Endothelial cell of umbilical vein (primary cell): ENCODE data around the gene ZYX. TPM values are rescaled to one million over a fixed set of nuclear protein-coding genes. Genes with fewer than 3 reads are reported as not detected.

Experiments
- BruUV-seq: library from RNA; stranded (reverse); fragments of 400-500 nt; replicated peaks from 2 replicates; lab custom pipeline; 2021; lab: Mats Ljungman, UMichigan
- CTCF ChIA-PET: fragments of 300-600, 350-600 bp; sonication (Branson Sonifier 250); formaldehyde crosslinking; loops from one replicate; lab custom pipeline; 2021; ENCODE audit warnings: antibody characterized with exemption, inconsistent platforms; lab: Charles Lee
- POLR2A ChIA-PET: fragments of 300-600, 350-600 bp; sonication (Branson Sonifier 250); formaldehyde crosslinking; loops from one replicate; lab custom pipeline; 2021; ENCODE audit warnings: antibody characterized with exemption, inconsistent platforms; lab: Charles Lee
- DNase-seq: peaks from one replicate; pipeline ENCODE4 v3.0.0-alpha.2; 2011; ENCODE audit warnings: low read depth, low spot score
- FAIRE-seq: peaks from 2 replicates; lab custom pipeline; 2011; peaks lifted over from hg19 to GRCh38; lab: Jason Lieb, UNC
- H2AFZ ChIP-seq: 2 replicates; pipeline ENCODE4 v1.6.0; 2012; ENCODE audit warnings: low read depth, low read length, control low read depth, inconsistent platforms
- H3K27ac ChIP-seq: 2 replicates; pipeline ENCODE4 v1.5.1; 2011; ENCODE audit warnings: low read depth, mild to moderate bottlenecking, control low read depth, low read length, moderate library complexity; ENCODE audit not compliant: insufficient read depth
- H3K27me3 ChIP-seq, 2 experiments: 2 replicates each; pipeline versions ENCODE4 v1.6.0 to v1.6.1; 2011; ENCODE audit warnings: low read length in 2 of 2, mixed read lengths in 1 of 2; ENCODE audit not compliant: control insufficient read depth in 2 of 2, insufficient read depth in 2 of 2
- H3K36me3 ChIP-seq, 2 experiments: 2 replicates in 1 of 2; 3 replicates in 1 of 2; pipeline ENCODE4 v1.5.1; 2011; ENCODE audit warnings: low read length in 2 of 2, mild to moderate bottlenecking in 1 of 2, moderate library complexity in 1 of 2; ENCODE audit not compliant: control insufficient read depth in 2 of 2, insufficient read depth in 2 of 2; ENCODE audit errors: extremely low read depth in 1 of 2
- H3K4me1 ChIP-seq: 3 replicates; pipeline ENCODE4 v1.5.1; 2011; ENCODE audit warnings: mild to moderate bottlenecking, low read length; ENCODE audit not compliant: control insufficient read depth, insufficient read depth; ENCODE audit errors: extremely low read depth
- H3K4me2 ChIP-seq: 2 replicates; pipeline ENCODE4 v1.6.1; 2011; ENCODE audit warnings: low read length, control low read depth, mixed read lengths; ENCODE audit not compliant: insufficient read depth
- H3K4me3 ChIP-seq, 3 experiments: fragments of 200-600 bp in 1 of 3; sonication (generic), shearing (Covaris generic) in 1 of 3; replicated peaks in 1 of 3; 2 replicates each; pipeline ENCODE4 v1.5.1; 2011 to 2016; ENCODE audit warnings: control low read depth in 3 of 3, low read length in 3 of 3, mild to moderate bottlenecking in 2 of 3, inconsistent platforms in 1 of 3, low read depth in 1 of 3, moderate library complexity in 1 of 3; ENCODE audit not compliant: insufficient read depth in 1 of 3
- H3K79me2 ChIP-seq: 2 replicates; pipeline ENCODE4 v1.6.0; 2012; ENCODE audit warnings: low read length, inconsistent platforms; ENCODE audit not compliant: control insufficient read depth, insufficient read depth
- H3K9ac ChIP-seq: replicated peaks from 2 replicates; pipeline ENCODE3; 2011; ENCODE audit warnings: low read length, control low read depth; ENCODE audit not compliant: insufficient read depth; ENCODE audit errors: extremely low read depth
- H3K9me1 ChIP-seq: replicated peaks from 3 replicates; pipeline ENCODE4 v1.6.0; 2011; ENCODE audit warnings: mild to moderate bottlenecking, low read length; ENCODE audit not compliant: control insufficient read depth, insufficient read depth; ENCODE audit errors: extremely low read depth
- H3K9me3 ChIP-seq: replicated peaks from 2 replicates; pipeline ENCODE4 v1.5.1; 2012; ENCODE audit warnings: low read length, inconsistent platforms; ENCODE audit not compliant: control insufficient read depth, insufficient read depth
- H4K20me1 ChIP-seq: replicated peaks from 2 replicates; pipeline ENCODE3; 2011; ENCODE audit warnings: mild to moderate bottlenecking, low read length; ENCODE audit not compliant: control insufficient read depth, insufficient read depth; ENCODE audit errors: extremely low read depth
- CTCF ChIP-seq, 2 donors: IDR thresholded peaks; 1 replicate in 1 of 2; 2 replicates in 1 of 2; pipeline ENCODE4 v1.5.1; 2011; ENCODE audit warnings: low read length in 2 of 2, mild to moderate bottlenecking in 2 of 2, moderate library complexity in 2 of 2, control low read depth in 1 of 2, inconsistent platforms in 1 of 2, low read depth in 1 of 2; ENCODE audit not compliant: insufficient read depth in 1 of 2; ENCODE audit errors: extremely low read depth in 1 of 2
- EZH2 ChIP-seq: IDR thresholded peaks from 2 replicates; pipeline ENCODE4 v1.6.1; 2012; ENCODE audit warnings: borderline replicate concordance, low read depth, mild to moderate bottlenecking, moderate library complexity, low read length, inconsistent platforms; ENCODE audit not compliant: severe bottlenecking
- FOS ChIP-seq: IDR thresholded peaks from 2 replicates; pipeline ENCODE4 v1.6.1; 2011; ENCODE audit warnings: mild to moderate bottlenecking, low read length, moderate library complexity, borderline replicate concordance; ENCODE audit not compliant: insufficient read depth
- GATA2 ChIP-seq: IDR thresholded peaks from 2 replicates; pipeline ENCODE4 v1.7.0; 2011; ENCODE audit warnings: low read depth, mild to moderate bottlenecking, moderate library complexity, mixed read lengths, low read length; ENCODE audit not compliant: insufficient read length, insufficient read depth
- JUN ChIP-seq: IDR thresholded peaks from 2 replicates; pipeline ENCODE4 v1.6.1; 2011; ENCODE audit warnings: borderline replicate concordance, low read depth; ENCODE audit not compliant: insufficient read length, insufficient read depth
- MAX ChIP-seq: IDR thresholded peaks from 2 replicates; pipeline ENCODE4 v1.6.1; 2011; ENCODE audit not compliant: insufficient read depth, insufficient read length
- MYC ChIP-seq: IDR thresholded peaks from one replicate; pipeline ENCODE4 v1.6.1; 2011; ENCODE audit warnings: mild to moderate bottlenecking, low read depth, low read length
- POLR2A ChIP-seq: IDR thresholded peaks from 2 replicates; pipeline ENCODE4 v1.6.1; 2012; ENCODE audit warnings: low read depth, mild to moderate bottlenecking, control low read depth, low read length
- POLR2AphosphoS5 ChIP-seq: IDR thresholded peaks from 2 replicates; pipeline ENCODE4 v1.6.1; 2012; ENCODE audit warnings: low read depth, mild to moderate bottlenecking, control low read depth, low read length, moderate library complexity; ENCODE audit not compliant: insufficient read depth
- dilution Hi-C: fragments of 300-500 bp; cut with MboI; formaldehyde crosslinking; loops from one replicate; pipeline ENCODE4 v1.15.0; 2019; ENCODE audit warnings: low sequenced_read_pairs; ENCODE audit not compliant: extremely low pct_ligation_motif_present
- intact Hi-C: fragments of 100-400 bp; cut with micrococcal nuclease; formaldehyde crosslinking; loops from one replicate; pipeline ENCODE4 v1.10.0; 2022
- polyA plus RNA-seq, 4 experiments: library from polyadenylated mRNA; depleted of rRNA in 3 of 4; stranded (reverse) in 3 of 4; unstranded in 1 of 4; fragments of >200 nt; gene quantifications; 2 replicates each; pipeline versions ENCODE4 v1.2.1 to v1.2.3, GENCODE V29; 2011 to 2012; ENCODE audit warnings: missing spikeins in 1 of 4
- total RNA-seq: library from RNA; stranded (reverse); gene quantifications from 2 replicates; pipeline ENCODE4 v1.2.3, GENCODE V29; 2021

The ZYX gene
- total and polyA plus RNA-seq, 2 donors (not counting 3 experiments of a cell fraction or from before 2014, with no cell fraction given), result 196 to 545 TPM

- dilution Hi-C loops, result no loop called here
- FAIRE-seq (no peak), DNase-seq (no peak)
- Histone ChIP-seq H3K27ac (no peak overlapping the region), H3K9me1 (no peaks in the 10 kb centered on the region), H3K4me1 (peaks cover 30% of the 10 kb centered on the region), H3K4me2 (no peak overlapping the region), H2AFZ (no peak overlapping the region), H3K9ac (no peak overlapping the region), H3K27me3 (no peaks in the 10 kb centered on the region), H3K36me3 (no peaks in the 10 kb centered on the region), H3K9me3 (no peaks in the 10 kb centered on the region), H4K20me1 (no peaks in the 10 kb centered on the region), H3K79me2 (no peaks in the 10 kb centered on the region), H3K4me3 (no peak overlapping the region)
- CTCF ChIA-PET, result interaction anchor here (1.8 kb wide), 1 partner anchor 46 kb away, joined by 5 read pairs; no protein-coding TSS in a partner anchor
- no TSS peak for BruUV-seq
- intact Hi-C loops, result no loop called here
- TF ChIP-seq POLR2AphosphoS5 (no peak), POLR2A (no peak)
- POLR2A ChIA-PET, result no interaction called here
Measured at GRCh38 chr7:143435266-143435665, 54.1 kb downstream of the ZYX start.

- POLR2A ChIA-PET, result no interaction called here
- CTCF ChIA-PET, result no interaction called here
Measured at GRCh38 chr7:143436325-143436946, 55.3 kb downstream of the ZYX start.

More at GRCh38 chr7:143436325-143436946, 55.3 kb downstream of the ZYX start:
- H3K9me1 ChIP-seq, result no peaks in the 10 kb centered on the region
- no peaks in the 10 kb centered on the region for H3K9me3 ChIP-seq
- no peaks in the 10 kb centered on the region for H4K20me1 ChIP-seq
- H3K79me2 ChIP-seq, result no peaks in the 10 kb centered on the region
- no peak overlapping the region for H3K27ac ChIP-seq
- no TSS peak for BruUV-seq
- intact Hi-C loops (no loop called here), dilution Hi-C loops (no loop called here)
- H3K4me2 ChIP-seq, result no peak overlapping the region
- FAIRE-seq, result no peak
- H3K36me3 ChIP-seq, result no peaks in the 10 kb centered on the region
- no peaks in the 10 kb centered on the region for H3K27me3 ChIP-seq
- TF ChIP-seq CTCF (IDR thresholded peaks at IDR 0.05; ENCODE audit: extremely low read depth in 1 of 2, insufficient read depth in 1 of 2, low read depth in 1 of 2, low read length in 2 of 2) (no peak), POLR2A (no peak), FOS (no peak), MAX (no peak), EZH2 (no peak), MYC (no peak), GATA2 (no peak), JUN (no peak), POLR2AphosphoS5 (no peak)
- H3K4me1 ChIP-seq, result peaks cover 18% of the 10 kb centered on the region
- H3K9ac ChIP-seq, result no peak overlapping the region
- no peak overlapping the region for H2AFZ ChIP-seq
- H3K4me3 ChIP-seq, result no peak overlapping the region
- no peak for DNase-seq
